A549 (cell line): ENCODE measurements around the gene RTN3.

Source experiments
- CTCF ChIP-seq: fragments of >200 bp; sonication (Bioruptor Twin); formaldehyde crosslinking; IDR thresholded peaks from 3 replicates; pipeline ENCODE4 v1.5.1; 2016
- ESRRA ChIP-seq: fragments of 150-350 bp; IDR thresholded peaks from 2 replicates; pipeline ENCODE4 v1.6.1; 2014; ENCODE audit warnings: mild to moderate bottlenecking, low read length, borderline replicate concordance
- HOXA7 ChIP-seq: fragments of 250-450 bp; sonication (Bioruptor Pico); IDR thresholded peaks from 2 replicates; pipeline ENCODE4 v1.5.0; 2020; ENCODE audit warnings: mild to moderate bottlenecking, moderate library complexity
- JUN ChIP-seq, 2 experiments: fragments of >200 bp; sonication (Bioruptor Twin); formaldehyde crosslinking; IDR thresholded peaks; 2 replicates in 1 of 2; 3 replicates in 1 of 2; pipeline ENCODE4 v1.6.1; 2016 to 2017
- KDM1A ChIP-seq: fragments of 200-600 bp; sonication (generic); IDR thresholded peaks from 2 replicates; pipeline ENCODE4 v1.6.1; 2016; ENCODE audit warnings: low read depth, mild to moderate bottlenecking
- RCOR1 ChIP-seq: fragments of 150-350 bp; IDR thresholded peaks from 2 replicates; pipeline ENCODE4 v1.6.1; 2014; ENCODE audit warnings: antibody characterized with exemption, low read length, low read depth
- ZC3H11A ChIP-seq: fragments of 450-650 bp; IDR thresholded peaks from 2 replicates; pipeline ENCODE4 v1.6.1; 2014; ENCODE audit warnings: antibody characterized with exemption, mild to moderate bottlenecking

- TF ChIP-seq CTCF (no peak), JUN (IDR thresholded peaks at IDR 0.05) (no peak), HOXA7 (no peak), KDM1A (no peak), ESRRA (no peak), RCOR1 (no peak), ZC3H11A (no peak)
These were observed 79.9 kb downstream of the RTN3 start for GRCh38 chr11:63761188-63761587.
